Thyroid gland (tissue), 4 donors: Measurements from ENCODE around the gene SELENON.

ENCODE experiments used
- POLR2A ChIP-seq, 2 donors: fragments of 450-650 bp; IDR thresholded peaks; one replicate each; pipeline ENCODE4 v1.6.1; 2017; ENCODE audit warnings: antibody characterized with exemption in 2 of 2, mild to moderate bottlenecking in 2 of 2, moderate library complexity in 1 of 2
- TF ChIP-seq, protein P1 (sequence below), 6 experiments: fragments of 200-600 bp in 3 of 6; fragments of 450-650 bp in 3 of 6; sonication (generic) in 3 of 6; IDR thresholded peaks; one replicate each; pipeline ENCODE4 v1.5.1; 2016 to 2019; ENCODE audit warnings: antibody characterized with exemption in 6 of 6, mild to moderate bottlenecking in 2 of 6, inconsistent platforms in 1 of 6, moderate library complexity in 1 of 6

DNA sequence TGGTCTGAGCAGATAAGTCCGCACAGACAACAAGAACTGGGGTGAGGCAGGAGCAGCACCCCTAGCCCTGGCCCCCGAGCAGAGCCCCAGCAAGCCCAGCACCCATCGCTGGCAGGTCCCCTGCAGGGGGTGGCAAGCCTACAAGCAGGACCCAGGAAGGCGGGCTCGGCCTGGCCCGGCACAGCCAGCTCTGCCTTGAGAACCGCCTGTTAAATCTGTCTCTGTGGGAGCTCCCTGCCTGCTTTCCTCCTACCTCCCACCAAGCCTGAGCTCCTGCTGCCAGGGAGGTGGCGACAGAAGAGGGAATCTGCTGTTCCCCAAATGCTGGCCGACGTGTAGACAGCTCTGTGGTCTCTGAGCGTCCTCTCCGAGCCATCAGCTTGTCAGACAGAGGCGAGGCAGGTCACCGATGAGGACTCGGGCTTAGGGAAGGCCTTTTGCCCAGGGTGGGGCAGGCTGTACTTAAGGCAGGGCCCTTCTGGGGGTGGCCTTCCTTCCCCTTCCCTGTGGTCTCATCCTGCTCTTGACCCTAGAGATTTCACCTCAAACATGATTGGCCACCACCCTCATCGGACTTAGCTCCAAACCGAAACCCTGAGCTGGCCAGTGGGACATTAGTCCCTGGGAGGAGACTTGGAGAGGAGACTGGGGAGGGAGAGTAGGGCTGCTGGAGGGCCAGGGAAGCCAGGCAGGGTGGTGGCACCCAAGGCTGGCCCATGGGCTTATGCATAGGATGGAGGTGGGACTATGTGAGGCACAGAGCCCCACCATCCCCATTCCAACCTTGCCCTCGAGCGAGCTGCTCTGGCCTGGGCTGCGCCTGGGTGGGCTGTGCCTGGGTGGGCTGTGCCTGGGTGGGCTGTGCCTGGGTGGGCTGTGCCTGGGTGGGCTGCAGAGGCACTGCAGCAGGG, 7.7 kb downstream of the SELENON start:
- TF ChIP-seq, protein P1, sequence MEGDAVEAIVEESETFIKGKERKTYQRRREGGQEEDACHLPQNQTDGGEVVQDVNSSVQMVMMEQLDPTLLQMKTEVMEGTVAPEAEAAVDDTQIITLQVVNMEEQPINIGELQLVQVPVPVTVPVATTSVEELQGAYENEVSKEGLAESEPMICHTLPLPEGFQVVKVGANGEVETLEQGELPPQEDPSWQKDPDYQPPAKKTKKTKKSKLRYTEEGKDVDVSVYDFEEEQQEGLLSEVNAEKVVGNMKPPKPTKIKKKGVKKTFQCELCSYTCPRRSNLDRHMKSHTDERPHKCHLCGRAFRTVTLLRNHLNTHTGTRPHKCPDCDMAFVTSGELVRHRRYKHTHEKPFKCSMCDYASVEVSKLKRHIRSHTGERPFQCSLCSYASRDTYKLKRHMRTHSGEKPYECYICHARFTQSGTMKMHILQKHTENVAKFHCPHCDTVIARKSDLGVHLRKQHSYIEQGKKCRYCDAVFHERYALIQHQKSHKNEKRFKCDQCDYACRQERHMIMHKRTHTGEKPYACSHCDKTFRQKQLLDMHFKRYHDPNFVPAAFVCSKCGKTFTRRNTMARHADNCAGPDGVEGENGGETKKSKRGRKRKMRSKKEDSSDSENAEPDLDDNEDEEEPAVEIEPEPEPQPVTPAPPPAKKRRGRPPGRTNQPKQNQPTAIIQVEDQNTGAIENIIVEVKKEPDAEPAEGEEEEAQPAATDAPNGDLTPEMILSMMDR (IDR thresholded peaks at IDR 0.05): no peak
- no peak for TF ChIP-seq POLR2A (IDR thresholded peaks at IDR 0.05)
